ENCODE measurements around the gene GPR183. TPM values are rescaled to one million over a fixed set of nuclear protein-coding genes. Genes with fewer than 3 reads are reported as not detected.

Gene GPR183
- total and polyA plus RNA-seq, 2 donors (not counting 1 experiment from before 2014, with no cell fraction given) = 0.27 TPM; not detected in 1

- Histone ChIP-seq H2AFZ (ENCODE audit: low read length) (no peak overlapping the region), H3K4me3 (replicated peaks in 1 of 4; ENCODE audit: control extremely low read depth in 1 of 4, insufficient read depth in 1 of 4, low read depth in 3 of 4, low read length in 4 of 4) (no peak overlapping the region), H3K79me2 (ENCODE audit: control insufficient read depth, insufficient read depth, low read length) (no peaks in the 10 kb centered on the region), H3K9me3 (ENCODE audit: control insufficient read depth, insufficient read depth, low read depth, low read length) (no peaks in the 10 kb centered on the region), H3K4me2 (ENCODE audit: extremely low read depth, insufficient read depth, low read length) (peak overlapping the region; percentile 11), H3K27ac (ENCODE audit: insufficient read depth, low read length) (peak overlapping the region; percentile 61), H4K20me1 (ENCODE audit: control insufficient read depth, extremely low read depth, insufficient read depth, low read length) (no peaks in the 10 kb centered on the region), H3K4me1 (ENCODE audit: control insufficient read depth, extremely low read depth, insufficient read depth, low read length) (peaks cover 19% of the 10 kb centered on the region), H3K36me3 (ENCODE audit: control insufficient read depth, insufficient read depth, low read length) (no peaks in the 10 kb centered on the region), H3K27me3 (ENCODE audit: control insufficient read depth, insufficient read depth, low read length) (no peaks in the 10 kb centered on the region), H3K9ac (ENCODE audit: insufficient read depth, low read length) (no peak overlapping the region)
- no peak for TF ChIP-seq CTCF (conservative IDR thresholded peaks at IDR 0.05 in 1 of 2, IDR thresholded peaks at IDR 0.05 in 1 of 2; ENCODE audit: low read depth in 1 of 2, low read length in 2 of 2)
- TF ChIP-seq EZH2 (IDR thresholded peaks at IDR 0.05; ENCODE audit: low read length, missing control alignments) = no peak
- no peak for DNase-seq (ENCODE audit: low read depth in 2 of 2)
Observed at GRCh38 chr13:99321709-99322108, 14.5 kb upstream of the GPR183 start.

- no peaks in the 10 kb centered on the region for H3K79me2 ChIP-seq (ENCODE audit: control insufficient read depth, insufficient read depth, low read length)
- TF ChIP-seq CTCF (conservative IDR thresholded peaks at IDR 0.05 in 1 of 2, IDR thresholded peaks at IDR 0.05 in 1 of 2; ENCODE audit: low read depth in 1 of 2, low read length in 2 of 2) (no peak), EZH2 (IDR thresholded peaks at IDR 0.05; ENCODE audit: low read length, missing control alignments) (no peak)
- no peak overlapping the region for H3K4me2 ChIP-seq (ENCODE audit: extremely low read depth, insufficient read depth, low read length)
- H3K27me3 ChIP-seq (ENCODE audit: control insufficient read depth, insufficient read depth, low read length) = no peaks in the 10 kb centered on the region
- H2AFZ ChIP-seq (ENCODE audit: low read length) = no peak overlapping the region
- H3K27ac ChIP-seq (ENCODE audit: insufficient read depth, low read length) = peak overlapping the region; percentile 61
- no peaks in the 10 kb centered on the region for H3K9me3 ChIP-seq (ENCODE audit: control insufficient read depth, insufficient read depth, low read depth, low read length)
- no peaks in the 10 kb centered on the region for H4K20me1 ChIP-seq (ENCODE audit: control insufficient read depth, extremely low read depth, insufficient read depth, low read length)
- no peak overlapping the region for H3K4me3 ChIP-seq (replicated peaks in 1 of 4; ENCODE audit: control extremely low read depth in 1 of 4, insufficient read depth in 1 of 4, low read depth in 3 of 4, low read length in 4 of 4)
- peaks cover 19% of the 10 kb centered on the region for H3K4me1 ChIP-seq (ENCODE audit: control insufficient read depth, extremely low read depth, insufficient read depth, low read length)
- peak; percentile 84 to 91 for DNase-seq (ENCODE audit: low read depth in 2 of 2)
- no peaks in the 10 kb centered on the region for H3K36me3 ChIP-seq (ENCODE audit: control insufficient read depth, insufficient read depth, low read length)
- H3K9ac ChIP-seq (ENCODE audit: insufficient read depth, low read length) = no peak overlapping the region
Observed at GRCh38 chr13:99320693-99321481, 13.7 kb upstream of the GPR183 start.

- TF ChIP-seq EZH2 (IDR thresholded peaks at IDR 0.05; ENCODE audit: low read length, missing control alignments) (no peak), CTCF (conservative IDR thresholded peaks at IDR 0.05 in 1 of 2, IDR thresholded peaks at IDR 0.05 in 1 of 2; ENCODE audit: low read depth in 1 of 2, low read length in 2 of 2) (no peak)
Observed at GRCh38 chr13:99316657-99317256, 9.6 kb upstream of the GPR183 start.

More at GRCh38 chr13:99316657-99317256, 9.6 kb upstream of the GPR183 start:
- no peaks in the 10 kb centered on the region for H3K27me3 ChIP-seq (ENCODE audit: control insufficient read depth, insufficient read depth, low read length)
- no peak overlapping the region for H3K9ac ChIP-seq (ENCODE audit: insufficient read depth, low read length)
- H3K27ac ChIP-seq (ENCODE audit: insufficient read depth, low read length) = no peak overlapping the region
- no peaks in the 10 kb centered on the region for H3K79me2 ChIP-seq (ENCODE audit: control insufficient read depth, insufficient read depth, low read length)
- H2AFZ ChIP-seq (ENCODE audit: low read length) = no peak overlapping the region
- DNase-seq (ENCODE audit: low read depth in 2 of 2) = peak in 1 of 2 donors; percentile 72
- no peak overlapping the region for H3K4me3 ChIP-seq (replicated peaks in 1 of 4; ENCODE audit: control extremely low read depth in 1 of 4, insufficient read depth in 1 of 4, low read depth in 3 of 4, low read length in 4 of 4)
- no peaks in the 10 kb centered on the region for H3K36me3 ChIP-seq (ENCODE audit: control insufficient read depth, insufficient read depth, low read length)
- H3K9me3 ChIP-seq (ENCODE audit: control insufficient read depth, insufficient read depth, low read depth, low read length) = no peaks in the 10 kb centered on the region
- no peak overlapping the region for H3K4me2 ChIP-seq (ENCODE audit: extremely low read depth, insufficient read depth, low read length)
- H4K20me1 ChIP-seq (ENCODE audit: control insufficient read depth, extremely low read depth, insufficient read depth, low read length) = no peaks in the 10 kb centered on the region
- peaks cover 3% of the 10 kb centered on the region for H3K4me1 ChIP-seq (ENCODE audit: control insufficient read depth, extremely low read depth, insufficient read depth, low read length)
